BLaER1 treated with 17β-estradiol and CSF1 and Interleukin-3, amounts not matched to agents 10 nM and 100 nM (cell line): ENCODE data around the gene MIPEP.

Experiments
- H3K27ac ChIP-seq, 11 experiments: shearing (Covaris generic); formaldehyde crosslinking; 2 replicates each; pipeline ENCODE4 v1.8.1; 2022
- H3K27me3 ChIP-seq, 11 experiments: shearing (Covaris generic); formaldehyde crosslinking; 2 replicates each; pipeline ENCODE4 v1.8.1; 2022
- H3K36me3 ChIP-seq, 11 experiments: shearing (Covaris generic); formaldehyde crosslinking; 2 replicates each; pipeline ENCODE4 v1.8.1; 2022
- H3K4me1 ChIP-seq, 10 experiments: shearing (Covaris generic); formaldehyde crosslinking; 2 replicates each; pipeline ENCODE4 v1.8.1; 2022
- H3K4me2 ChIP-seq, 11 experiments: shearing (Covaris generic); formaldehyde crosslinking; 2 replicates each; pipeline ENCODE4 v1.8.1; 2022
- H3K4me3 ChIP-seq, 10 experiments: shearing (Covaris generic); formaldehyde crosslinking; 2 replicates each; pipeline ENCODE4 v1.8.1; 2022
- H3K9ac ChIP-seq, 11 experiments: shearing (Covaris generic); formaldehyde crosslinking; 2 replicates each; pipeline ENCODE4 v1.8.1; 2022
- H3K9me3 ChIP-seq, 11 experiments: shearing (Covaris generic); formaldehyde crosslinking; replicated peaks in 1 of 11; 2 replicates each; pipeline ENCODE4 v1.8.1; 2022
- H4K20me1 ChIP-seq, 11 experiments: shearing (Covaris generic); formaldehyde crosslinking; 2 replicates each; pipeline ENCODE4 v1.8.1; 2022
- Cebpa-rat ChIP-seq, 11 experiments: shearing (Covaris generic); IDR thresholded peaks; 2 replicates each; pipeline ENCODE4 v1.8.1; 2022

MIPEP gene

GRCh38 chr13:23806874-23807526 lies 82.2 kb downstream of the MIPEP start:
- peak overlapping the region in 8 of 11 experiments; percentile 17 to 49 (median 44); a peak in 15 of 22 replicates for H3K4me2 ChIP-seq

GRCh38 chr13:23805821-23806220 lies 83.4 kb downstream of the MIPEP start:
- H3K27ac ChIP-seq: no peak overlapping the region
- peaks cover 0 to 22% (median 0%) of the 10 kb centered on the region in 11 experiments; a peak in 2 of 22 replicates for H3K36me3 ChIP-seq
- peaks cover 0 to 6% (median 0%) of the 10 kb centered on the region in 11 experiments; a peak in 1 of 22 replicates for H3K9me3 ChIP-seq
- no peak overlapping the region for H3K9ac ChIP-seq
- peaks cover 0 to 28% (median 19%) of the 10 kb centered on the region in 10 experiments; a peak in 15 of 20 replicates for H3K4me1 ChIP-seq
- H3K4me3 ChIP-seq: no peak overlapping the region
- no peaks in the 10 kb centered on the region for H4K20me1 ChIP-seq
- H3K27me3 ChIP-seq: no peaks in the 10 kb centered on the region
- no peak for TF ChIP-seq Cebpa-rat (IDR thresholded peaks at IDR 0.05)
- no peak overlapping the region for H3K4me2 ChIP-seq

More at GRCh38 chr13:23806874-23807526, 82.2 kb downstream of the MIPEP start:
- peaks cover 0 to 6% (median 0%) of the 10 kb centered on the region in 11 experiments; a peak in 1 of 22 replicates for H3K9me3 ChIP-seq
- H3K4me3 ChIP-seq: no peak overlapping the region
- no peak overlapping the region for H3K9ac ChIP-seq
- no peak for TF ChIP-seq Cebpa-rat (IDR thresholded peaks at IDR 0.05)
- peaks cover 0 to 22% (median 0%) of the 10 kb centered on the region in 11 experiments; a peak in 2 of 22 replicates for H3K36me3 ChIP-seq
- no peaks in the 10 kb centered on the region for H4K20me1 ChIP-seq
- H3K4me1 ChIP-seq: peaks cover 0 to 32% (median 22%) of the 10 kb centered on the region in 10 experiments; a peak in 16 of 20 replicates
- H3K27me3 ChIP-seq: no peaks in the 10 kb centered on the region
- H3K27ac ChIP-seq: peak overlapping the region in 7 of 11 experiments; percentile 17 to 56 (median 34); a peak in 11 of 22 replicates

GRCh38 chr13:23805122-23805521 lies 84.1 kb downstream of the MIPEP start:
- peaks cover 0 to 22% (median 0%) of the 10 kb centered on the region in 11 experiments; a peak in 2 of 22 replicates for H3K36me3 ChIP-seq
- no peak overlapping the region for H3K4me2 ChIP-seq
- H3K9ac ChIP-seq: no peak overlapping the region
- no peak overlapping the region for H3K27ac ChIP-seq
- peaks cover 0 to 6% (median 0%) of the 10 kb centered on the region in 11 experiments; a peak in 1 of 22 replicates for H3K9me3 ChIP-seq
- TF ChIP-seq Cebpa-rat (IDR thresholded peaks at IDR 0.05): no peak
- H3K4me1 ChIP-seq: peaks cover 0 to 35% (median 25%) of the 10 kb centered on the region in 10 experiments; a peak in 16 of 20 replicates
- no peaks in the 10 kb centered on the region for H3K27me3 ChIP-seq
- no peaks in the 10 kb centered on the region for H4K20me1 ChIP-seq
- H3K4me3 ChIP-seq: no peak overlapping the region

DNA sequence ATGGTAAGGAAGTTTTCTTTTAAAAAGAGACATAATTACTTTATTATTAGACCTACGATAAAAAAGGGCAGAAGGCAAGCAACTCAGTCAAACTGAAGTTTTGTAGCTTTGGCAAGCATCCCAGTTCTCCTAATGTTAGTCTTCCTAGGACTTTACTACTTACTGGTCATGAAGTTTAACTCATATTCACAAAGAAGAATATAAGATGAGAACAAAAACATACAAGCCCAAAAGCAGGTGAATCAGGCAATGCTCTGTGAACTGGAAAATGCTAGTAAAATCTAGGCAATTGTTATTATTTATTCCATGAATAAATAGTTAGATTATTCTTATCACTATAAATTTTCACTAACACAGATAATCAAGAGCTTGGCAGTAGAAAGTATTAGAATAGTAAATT lies 85.0 kb downstream of the MIPEP start:
- Histone ChIP-seq H3K9me3 (peaks cover 0 to 9% (median 1%) of the 10 kb centered on the region in 11 experiments; a peak in 9 of 22 replicates), H3K9ac (no peak overlapping the region), H3K4me1 (peaks cover 0 to 45% (median 35%) of the 10 kb centered on the region in 10 experiments; a peak in 17 of 20 replicates), H3K27ac (no peak overlapping the region), H3K4me3 (no peak overlapping the region), H3K4me2 (no peak overlapping the region), H4K20me1 (no peaks in the 10 kb centered on the region), H3K36me3 (peaks cover 0 to 22% (median 0%) of the 10 kb centered on the region in 11 experiments; a peak in 2 of 22 replicates), H3K27me3 (no peaks in the 10 kb centered on the region)
- no peak for TF ChIP-seq Cebpa-rat (IDR thresholded peaks at IDR 0.05)

GRCh38 chr13:23801141-23801540 lies 88.1 kb downstream of the MIPEP start:
- Histone ChIP-seq H3K27ac (no peak overlapping the region), H3K27me3 (no peaks in the 10 kb centered on the region), H3K4me1 (peaks cover 0 to 23% (median 19%) of the 10 kb centered on the region in 10 experiments; a peak in 15 of 20 replicates), H3K36me3 (peaks cover 0 to 37% (median 8%) of the 10 kb centered on the region in 11 experiments; a peak in 10 of 22 replicates), H3K9ac (no peak overlapping the region), H3K4me3 (no peak overlapping the region), H3K4me2 (peak overlapping the region in 1 of 11 experiments; percentile 53; a peak in 5 of 22 replicates), H3K9me3 (peaks cover 8 to 21% (median 15%) of the 10 kb centered on the region in 11 experiments; a peak in 19 of 22 replicates), H4K20me1 (no peaks in the 10 kb centered on the region)
- no peak for TF ChIP-seq Cebpa-rat (IDR thresholded peaks at IDR 0.05)

- no peak for TF ChIP-seq Cebpa-rat (IDR thresholded peaks at IDR 0.05)
- H3K9ac ChIP-seq: peak overlapping the region in 3 of 11 experiments; percentile 3 to 54 (median 48); a peak in 4 of 22 replicates
- peaks cover 8 to 21% (median 15%) of the 10 kb centered on the region in 11 experiments; a peak in 19 of 22 replicates for H3K9me3 ChIP-seq
- H3K4me2 ChIP-seq: peak overlapping the region in 9 of 11 experiments; percentile 13 to 53 (median 38); a peak in 16 of 22 replicates
- H3K27ac ChIP-seq: peak overlapping the region in 8 of 11 experiments; percentile 19 to 57 (median 45); a peak in 13 of 22 replicates
- H3K27me3 ChIP-seq: no peaks in the 10 kb centered on the region
- H3K36me3 ChIP-seq: peaks cover 0 to 28% (median 8%) of the 10 kb centered on the region in 11 experiments; a peak in 10 of 22 replicates
- no peak overlapping the region for H3K4me3 ChIP-seq
- no peaks in the 10 kb centered on the region for H4K20me1 ChIP-seq
- H3K4me1 ChIP-seq: peaks cover 1 to 26% (median 21%) of the 10 kb centered on the region in 10 experiments; a peak in 19 of 20 replicates
Measured at GRCh38 chr13:23799945-23800344, 89.3 kb downstream of the MIPEP start.

DNA sequence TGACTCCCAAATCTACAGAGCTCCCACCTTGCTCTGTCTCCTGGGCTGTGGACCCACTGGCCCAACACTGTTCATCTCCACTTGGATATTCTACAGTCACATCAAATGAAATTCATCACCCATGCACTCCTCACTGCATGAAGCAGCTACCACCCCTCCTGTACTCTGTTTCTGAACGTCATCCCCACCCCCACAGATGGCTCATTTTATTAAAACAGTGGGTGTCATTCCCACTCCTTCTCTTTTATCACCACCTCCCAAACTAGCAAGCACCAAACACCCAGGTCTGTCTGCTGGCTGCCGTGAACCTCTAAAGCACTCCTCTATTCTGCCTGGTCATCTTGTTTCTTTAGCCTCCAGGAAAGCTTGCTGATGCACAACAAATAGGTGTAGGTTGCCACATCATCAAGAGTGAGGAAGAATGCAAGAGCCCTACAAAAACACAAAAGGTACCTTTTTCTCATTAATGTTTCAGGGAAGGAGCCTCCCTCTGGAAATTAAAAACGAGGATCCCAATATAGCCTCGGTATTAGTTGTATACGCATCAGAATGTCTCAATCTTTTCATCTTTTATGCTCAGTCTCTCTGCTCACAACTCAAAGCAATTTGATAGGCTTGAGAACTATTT lies 91.8 kb downstream of the MIPEP start:
- H3K9me3 ChIP-seq: peaks cover 8 to 21% (median 12%) of the 10 kb centered on the region in 11 experiments; a peak in 18 of 22 replicates
- H4K20me1 ChIP-seq: no peaks in the 10 kb centered on the region

DNA sequence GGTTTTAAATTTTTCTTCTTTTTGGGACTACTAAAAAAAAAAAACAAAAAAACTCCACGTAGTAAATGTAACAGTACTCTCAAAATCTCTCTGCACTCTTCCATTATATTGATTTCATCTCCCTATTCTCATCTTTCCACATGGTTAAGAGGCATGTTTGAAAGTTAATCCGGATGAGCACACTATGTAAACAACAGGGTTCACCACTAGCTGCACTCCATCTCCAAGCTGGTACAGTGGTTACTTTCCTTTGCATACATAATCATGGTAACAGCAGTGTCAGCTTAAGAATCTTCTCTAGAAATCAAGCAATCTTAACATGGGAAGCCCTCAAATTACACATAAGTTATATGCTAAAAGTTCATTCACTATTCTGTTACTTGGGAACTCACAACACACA lies 92.6 kb downstream of the MIPEP start:
- Histone ChIP-seq H3K4me1 (peaks cover 12 to 39% (median 32%) of the 10 kb centered on the region in 10 experiments; a peak in 19 of 20 replicates), H4K20me1 (no peaks in the 10 kb centered on the region), H3K4me2 (no peak overlapping the region), H3K27ac (no peak overlapping the region), H3K36me3 (peaks cover 0 to 22% (median 7%) of the 10 kb centered on the region in 11 experiments; a peak in 10 of 22 replicates), H3K4me3 (no peak overlapping the region), H3K27me3 (no peaks in the 10 kb centered on the region), H3K9me3 (peaks cover 8 to 21% (median 12%) of the 10 kb centered on the region in 11 experiments; a peak in 18 of 22 replicates), H3K9ac (no peak overlapping the region)
- no peak for TF ChIP-seq Cebpa-rat (IDR thresholded peaks at IDR 0.05)

More for the DNA sequence above, 91.8 kb downstream of the MIPEP start:
- Histone ChIP-seq H3K27me3 (no peaks in the 10 kb centered on the region), H3K9ac (no peak overlapping the region), H3K27ac (no peak overlapping the region), H3K4me2 (no peak overlapping the region), H3K4me1 (peaks cover 12 to 39% (median 32%) of the 10 kb centered on the region in 10 experiments; a peak in 19 of 20 replicates), H3K36me3 (peaks cover 0 to 29% (median 7%) of the 10 kb centered on the region in 11 experiments; a peak in 10 of 22 replicates), H3K4me3 (no peak overlapping the region)
- TF ChIP-seq Cebpa-rat (IDR thresholded peaks at IDR 0.05): no peak
